ENCODE data around the gene TATDN3. TPM values are rescaled to one million over a fixed set of nuclear protein-coding genes. Genes with fewer than 3 reads are reported as not detected.

Gene TATDN3
- polyA plus RNA-seq, 1 donor from 2014 or later = 30.0 TPM

DNA sequence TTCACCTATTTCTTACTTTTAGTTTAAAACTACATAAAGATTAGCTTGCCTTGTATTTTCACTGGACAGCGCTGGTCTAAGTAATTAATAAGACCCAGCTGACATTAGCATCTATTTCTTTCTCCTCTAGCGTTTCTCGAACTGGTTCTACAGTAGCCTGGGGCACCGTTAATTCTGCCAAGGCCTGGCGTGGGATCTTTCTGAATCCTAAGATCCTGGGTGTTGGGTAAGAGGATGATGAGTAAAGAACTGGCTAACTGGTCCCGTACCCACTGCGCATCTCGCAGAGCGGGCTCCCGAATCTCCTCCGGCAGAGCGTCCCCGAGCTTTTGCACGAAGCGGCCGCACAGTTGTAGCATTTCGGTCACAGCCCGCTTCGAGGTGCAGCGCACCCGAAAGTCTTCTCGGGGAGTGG, 426 bp upstream of the TATDN3 start:
- Mint-ChIP-seq H3K9me3 (peaks cover 2 to 5% (median 4%) of the 10 kb centered on the region in 3 donors), H3K27ac (peak overlapping the region; percentile 91 to 98 (median 97)), H3K27me3 (no peaks in the 10 kb centered on the region), H3K4me1 (peaks cover 15 to 32% (median 22%) of the 10 kb centered on the region in 3 donors), H3K36me3 (peaks cover 2% of the 10 kb centered on the region), H3K4me3 (peak overlapping the region; percentile 94 to 99 (median 98))

DNA sequence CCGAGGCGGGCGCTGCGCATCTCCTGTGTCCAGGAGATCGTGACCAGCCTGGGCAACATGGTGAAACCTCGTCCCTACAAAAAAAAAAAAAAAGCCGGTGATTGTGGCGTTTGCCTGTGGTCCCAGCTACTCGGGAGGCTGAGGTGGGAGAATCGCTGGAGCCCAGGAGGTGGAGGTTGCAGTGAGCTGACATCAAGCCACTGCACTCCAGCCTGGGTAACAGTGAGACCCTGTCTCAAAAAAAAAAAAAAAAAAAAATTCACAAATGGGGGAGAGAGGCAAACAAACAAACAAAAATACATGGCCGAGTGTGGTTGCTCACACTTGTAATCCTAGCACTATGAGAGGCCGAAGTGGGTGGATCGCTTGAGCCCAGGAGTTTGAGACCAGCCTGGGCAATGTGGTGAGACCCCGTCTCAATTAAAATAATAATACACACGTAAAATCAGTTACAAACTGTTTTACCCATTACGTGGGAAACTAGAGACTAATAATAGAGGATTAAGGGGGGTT, 758 bp downstream of the TATDN3 start:
- H3K4me3 Mint-ChIP-seq = peak overlapping the region; percentile 94 to 99 (median 98)
- no peaks in the 10 kb centered on the region for H3K27me3 Mint-ChIP-seq
- peaks cover 15 to 35% (median 22%) of the 10 kb centered on the region in 3 donors for H3K4me1 Mint-ChIP-seq
- H3K9me3 Mint-ChIP-seq = peaks cover 2 to 5% (median 4%) of the 10 kb centered on the region in 3 donors
- peaks cover 6% of the 10 kb centered on the region for H3K36me3 Mint-ChIP-seq
- peak overlapping the region; percentile 91 to 98 (median 97) for H3K27ac Mint-ChIP-seq

DNA sequence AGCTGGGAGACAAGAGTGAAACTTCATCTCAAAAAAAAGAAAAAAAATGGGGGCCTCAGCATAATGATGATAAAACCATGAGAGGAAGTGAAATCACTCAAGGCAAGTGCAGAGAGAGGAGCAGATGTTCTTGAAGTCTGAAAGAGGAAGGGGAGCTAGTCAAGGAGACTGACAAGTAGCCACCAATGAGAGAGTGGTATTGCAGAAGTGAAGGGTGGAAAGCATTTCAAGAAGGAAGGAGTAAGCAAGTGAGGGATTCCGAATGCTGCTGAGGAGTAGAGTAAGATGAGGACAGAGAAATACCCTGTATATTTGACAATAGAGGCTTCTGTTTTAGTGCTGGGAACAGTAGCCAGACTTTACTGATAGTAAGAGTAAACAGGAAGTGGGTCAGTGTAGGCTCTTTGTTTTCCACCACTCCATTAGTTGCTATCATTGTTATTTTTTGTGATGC, 2.9 kb downstream of the TATDN3 start:
- no peaks in the 10 kb centered on the region for H3K27me3 Mint-ChIP-seq
- H3K9me3 Mint-ChIP-seq = peaks cover 2 to 5% (median 4%) of the 10 kb centered on the region in 3 donors
- H3K4me3 Mint-ChIP-seq = peak overlapping the region; percentile 15 to 96 (median 71)
- H3K27ac Mint-ChIP-seq = peak overlapping the region; percentile 1 to 88 (median 12)
- peaks cover 22 to 39% (median 22%) of the 10 kb centered on the region in 3 donors for H3K4me1 Mint-ChIP-seq
- peaks cover 6% of the 10 kb centered on the region for H3K36me3 Mint-ChIP-seq

DNA sequence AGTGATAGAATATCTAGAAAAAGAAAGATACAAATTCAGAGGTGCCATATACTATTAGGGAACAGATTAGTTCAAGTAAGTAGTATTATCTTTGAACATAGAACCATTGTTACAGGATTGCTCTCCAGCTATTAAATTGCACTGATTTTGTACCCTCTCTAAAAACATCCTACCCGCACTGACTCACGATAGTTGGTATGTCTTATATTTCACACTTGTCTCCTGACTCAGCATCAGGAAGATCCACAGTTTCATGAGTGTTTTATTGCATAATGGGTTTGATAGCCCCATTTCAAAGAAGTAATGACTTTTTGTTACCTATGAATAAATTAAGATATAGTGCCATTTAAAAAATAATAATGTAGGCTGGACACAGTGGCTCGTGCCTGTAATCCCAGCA, 6.0 kb downstream of the TATDN3 start:
- Mint-ChIP-seq H3K36me3 (peaks cover 10% of the 10 kb centered on the region), H3K27me3 (no peaks in the 10 kb centered on the region), H3K9me3 (peaks cover 2 to 5% (median 4%) of the 10 kb centered on the region in 3 donors), H3K27ac (no peak overlapping the region), H3K4me1 (peaks cover 19 to 32% (median 23%) of the 10 kb centered on the region in 3 donors), H3K4me3 (no peak overlapping the region)

DNA sequence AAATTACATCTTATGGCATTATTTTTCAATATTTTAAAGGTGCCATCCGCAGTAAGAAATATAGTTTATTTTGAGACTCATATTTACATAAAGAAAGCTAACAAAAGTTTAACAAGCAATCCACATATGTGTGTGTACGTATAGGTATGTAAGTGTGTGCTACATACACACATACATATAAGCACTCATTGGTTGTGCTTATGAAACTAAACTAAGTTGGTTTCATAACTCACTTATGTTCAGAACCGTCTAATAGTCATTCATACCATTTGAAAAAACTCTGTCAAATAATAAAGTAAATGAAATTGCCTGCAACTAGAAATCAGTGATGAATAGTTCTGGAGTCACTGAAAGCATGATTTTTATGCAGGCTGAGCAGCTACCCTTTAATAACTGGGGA, 14.1 kb downstream of the TATDN3 start:
- Mint-ChIP-seq H3K27ac (peak overlapping the region in 1 of 3 donors; percentile 73), H3K36me3 (peaks cover 6% of the 10 kb centered on the region)

DNA sequence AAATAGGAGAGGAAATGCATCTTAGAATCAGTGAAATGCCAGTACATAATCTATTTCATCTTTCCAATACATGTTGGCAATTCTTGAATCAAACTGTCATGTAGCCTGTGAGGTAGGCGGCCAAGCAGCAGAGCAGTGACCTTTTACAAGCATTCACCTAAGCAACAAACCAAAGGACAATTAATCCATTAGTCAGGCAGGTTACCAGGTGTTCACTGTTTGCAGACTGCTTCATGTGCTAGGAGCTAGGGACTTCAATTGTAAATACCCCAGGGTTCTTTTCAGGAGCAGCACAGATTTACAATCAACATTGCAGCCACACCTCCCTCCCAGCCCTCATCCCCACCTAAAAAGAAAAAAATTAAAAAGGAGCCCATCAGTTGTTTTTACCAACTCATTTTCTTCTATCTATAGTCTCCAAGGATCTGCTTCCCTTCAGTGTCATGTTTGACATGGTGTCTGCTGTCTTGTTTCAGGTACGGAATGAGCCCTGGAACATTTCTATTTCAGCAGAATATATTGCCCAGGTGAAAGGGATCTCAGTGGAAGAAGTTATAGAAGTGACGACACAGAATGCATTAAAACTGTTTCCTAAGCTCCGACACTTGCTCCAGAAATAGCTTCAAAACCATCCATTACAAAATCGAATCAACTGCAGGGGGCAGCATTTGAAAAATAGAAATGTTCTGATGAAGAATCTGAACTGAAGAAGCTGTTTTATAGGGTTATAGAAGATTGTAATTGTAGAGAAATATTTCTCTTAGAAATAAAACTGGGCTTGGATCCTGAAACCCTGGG, 23.0 kb downstream of the TATDN3 start:
- Mint-ChIP-seq H3K36me3 (no peaks in the 10 kb centered on the region), H3K27me3 (no peaks in the 10 kb centered on the region), H3K4me1 (peaks cover 3 to 6% (median 4%) of the 10 kb centered on the region in 3 donors), H3K4me3 (no peak overlapping the region), H3K9me3 (peaks cover 0 to 2% (median 0%) of the 10 kb centered on the region in 3 donors), H3K27ac (no peak overlapping the region)

More for the DNA sequence above, 14.1 kb downstream of the TATDN3 start:
- H3K4me1 Mint-ChIP-seq = peaks cover 0 to 6% (median 1%) of the 10 kb centered on the region in 3 donors
- no peaks in the 10 kb centered on the region for H3K27me3 Mint-ChIP-seq
- H3K9me3 Mint-ChIP-seq = no peaks in the 10 kb centered on the region
- no peak overlapping the region for H3K4me3 Mint-ChIP-seq

DNA sequence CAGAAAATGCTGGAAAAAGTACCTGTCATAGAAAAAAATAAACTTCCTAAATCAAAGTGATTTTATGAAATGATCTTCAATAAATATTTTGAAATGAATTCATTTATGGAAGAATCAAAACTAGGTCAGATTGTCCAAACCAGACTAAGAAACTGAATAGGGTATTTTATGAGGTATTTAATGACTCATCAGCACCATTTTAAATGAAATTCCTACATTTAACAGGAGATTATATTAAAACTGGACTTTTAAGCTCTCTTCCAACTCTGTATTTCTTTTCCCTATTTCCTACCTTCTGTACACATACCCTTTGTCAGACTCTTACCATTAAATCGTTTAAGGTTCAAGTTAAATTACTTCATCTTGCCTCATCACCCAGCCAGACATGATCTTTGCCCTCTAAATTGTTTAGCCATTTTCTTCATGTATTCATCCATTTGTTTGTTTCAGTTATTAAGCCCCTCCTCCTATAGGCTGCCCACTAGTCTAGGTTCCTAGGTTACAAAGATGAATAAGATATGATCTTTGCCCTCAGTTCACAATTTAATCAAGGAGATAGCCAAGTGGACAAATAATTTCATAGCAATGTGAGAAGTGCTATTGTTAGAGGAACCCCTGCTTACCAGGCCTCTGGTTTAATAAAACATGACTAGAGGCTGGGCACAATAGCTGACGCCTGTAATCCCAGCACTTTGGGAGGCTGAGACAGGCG, 25.0 kb downstream of the TATDN3 start:
- Mint-ChIP-seq H3K4me1 (peaks cover 8 to 12% (median 12%) of the 10 kb centered on the region in 3 donors), H3K9me3 (peaks cover 0 to 2% (median 0%) of the 10 kb centered on the region in 3 donors), H3K27me3 (no peaks in the 10 kb centered on the region), H3K36me3 (no peaks in the 10 kb centered on the region), H3K4me3 (no peak overlapping the region), H3K27ac (no peak overlapping the region)

DNA sequence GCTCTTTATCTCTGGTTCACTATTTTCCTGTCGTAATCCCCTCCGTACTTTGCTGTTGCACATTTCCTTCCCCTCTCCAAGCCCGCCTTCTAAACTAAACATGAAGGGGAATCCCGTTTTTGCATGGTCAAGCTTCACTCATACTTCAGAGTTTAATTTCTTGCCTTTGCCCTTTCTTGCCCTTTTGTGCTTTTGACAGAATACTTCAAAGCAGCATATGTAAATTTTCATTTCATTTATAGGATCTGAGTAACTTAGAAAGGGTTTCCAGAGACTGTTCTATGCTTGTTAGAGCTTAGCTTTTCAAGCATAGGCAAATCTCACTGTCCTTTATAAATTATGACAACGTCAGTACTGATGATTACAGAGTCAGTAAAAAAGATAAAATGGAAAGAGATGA, 28.0 kb downstream of the TATDN3 start:
- Mint-ChIP-seq H3K27me3 (no peaks in the 10 kb centered on the region), H3K36me3 (peaks cover 2% of the 10 kb centered on the region), H3K9me3 (peaks cover 0 to 2% (median 0%) of the 10 kb centered on the region in 3 donors), H3K4me3 (peak overlapping the region in 3 of 4 donors; percentile 2 to 9 (median 3)), H3K27ac (peak overlapping the region in 1 of 3 donors; percentile 77), H3K4me1 (peaks cover 8 to 12% (median 12%) of the 10 kb centered on the region in 3 donors)

DNA sequence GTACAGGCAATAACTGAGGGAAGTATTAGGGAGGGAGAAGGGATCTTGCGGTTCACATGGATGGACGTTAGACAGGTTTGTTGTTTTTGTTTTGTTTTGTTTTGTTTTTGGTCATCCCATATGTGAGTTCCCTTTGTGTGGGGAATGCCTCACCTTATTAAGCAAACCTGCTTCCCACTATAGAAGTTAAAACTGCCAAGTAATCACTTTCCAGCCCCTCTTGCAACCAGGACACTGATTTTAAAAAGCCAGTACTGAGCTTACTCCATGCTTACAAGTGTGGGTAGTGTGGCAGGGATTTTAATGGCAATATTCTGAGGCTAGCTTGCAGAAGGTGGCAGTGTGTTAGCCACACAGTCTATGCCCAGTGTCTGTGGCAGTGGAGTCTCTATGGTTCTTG, 29.3 kb downstream of the TATDN3 start:
- H3K4me1 Mint-ChIP-seq = peaks cover 8 to 12% (median 12%) of the 10 kb centered on the region in 3 donors
- H3K4me3 Mint-ChIP-seq = no peak overlapping the region
- H3K36me3 Mint-ChIP-seq = peaks cover 2% of the 10 kb centered on the region
- no peaks in the 10 kb centered on the region for H3K27me3 Mint-ChIP-seq
- H3K27ac Mint-ChIP-seq = no peak overlapping the region
- peaks cover 6% of the 10 kb centered on the region in 3 donors for H3K9me3 Mint-ChIP-seq

DNA sequence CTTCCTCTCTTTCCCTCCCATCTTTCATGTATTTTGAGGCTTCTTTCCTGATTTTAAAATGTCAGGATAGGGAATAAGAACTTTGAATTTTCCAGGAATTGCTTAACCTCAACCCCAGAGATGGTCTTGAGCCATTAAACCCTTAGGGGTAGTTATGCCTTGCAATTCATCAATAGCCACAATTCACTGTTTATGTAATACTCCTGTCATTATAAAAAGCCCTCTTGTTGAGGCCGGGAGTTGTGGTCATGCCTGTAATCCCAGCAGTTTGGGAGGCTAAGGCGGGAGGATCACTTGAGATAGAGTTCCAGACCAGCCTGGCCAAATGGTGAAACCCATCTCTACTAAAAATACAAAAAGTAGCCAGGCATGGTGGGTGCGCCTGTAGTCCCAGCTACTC, 31.3 kb downstream of the TATDN3 start:
- Mint-ChIP-seq H3K4me3 (no peak overlapping the region), H3K4me1 (peaks cover 8 to 12% (median 10%) of the 10 kb centered on the region in 3 donors), H3K36me3 (peaks cover 7% of the 10 kb centered on the region), H3K27me3 (no peaks in the 10 kb centered on the region), H3K9me3 (peaks cover 9 to 13% (median 13%) of the 10 kb centered on the region in 3 donors), H3K27ac (no peak overlapping the region)

DNA sequence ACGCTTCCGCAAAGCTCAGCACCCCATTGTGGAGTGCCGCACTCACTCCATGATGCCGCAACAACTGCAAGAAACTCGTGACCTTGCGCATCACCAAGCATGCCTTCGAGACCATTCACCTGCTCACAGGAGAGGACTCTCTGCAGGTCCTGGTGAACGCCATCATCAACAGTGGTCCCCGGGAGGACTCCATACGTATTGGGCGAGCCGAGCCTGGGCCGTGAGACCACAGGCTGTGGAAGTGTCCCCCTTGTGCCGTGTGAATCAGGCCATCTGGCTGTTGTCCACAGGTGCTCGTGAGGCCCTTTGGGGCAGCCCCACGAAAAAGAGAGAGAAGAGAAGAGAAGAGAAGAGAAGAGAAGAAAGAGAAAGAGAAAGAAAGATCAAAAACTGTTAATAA, 32.5 kb downstream of the TATDN3 start:
- Mint-ChIP-seq H3K4me1 (peaks cover 8 to 12% (median 8%) of the 10 kb centered on the region in 3 donors), H3K9me3 (peaks cover 9 to 16% (median 13%) of the 10 kb centered on the region in 3 donors), H3K36me3 (peaks cover 7% of the 10 kb centered on the region), H3K27me3 (no peaks in the 10 kb centered on the region), H3K27ac (peak overlapping the region in 1 of 3 donors; percentile 80), H3K4me3 (peak overlapping the region in 1 of 4 donors; percentile 63)

DNA sequence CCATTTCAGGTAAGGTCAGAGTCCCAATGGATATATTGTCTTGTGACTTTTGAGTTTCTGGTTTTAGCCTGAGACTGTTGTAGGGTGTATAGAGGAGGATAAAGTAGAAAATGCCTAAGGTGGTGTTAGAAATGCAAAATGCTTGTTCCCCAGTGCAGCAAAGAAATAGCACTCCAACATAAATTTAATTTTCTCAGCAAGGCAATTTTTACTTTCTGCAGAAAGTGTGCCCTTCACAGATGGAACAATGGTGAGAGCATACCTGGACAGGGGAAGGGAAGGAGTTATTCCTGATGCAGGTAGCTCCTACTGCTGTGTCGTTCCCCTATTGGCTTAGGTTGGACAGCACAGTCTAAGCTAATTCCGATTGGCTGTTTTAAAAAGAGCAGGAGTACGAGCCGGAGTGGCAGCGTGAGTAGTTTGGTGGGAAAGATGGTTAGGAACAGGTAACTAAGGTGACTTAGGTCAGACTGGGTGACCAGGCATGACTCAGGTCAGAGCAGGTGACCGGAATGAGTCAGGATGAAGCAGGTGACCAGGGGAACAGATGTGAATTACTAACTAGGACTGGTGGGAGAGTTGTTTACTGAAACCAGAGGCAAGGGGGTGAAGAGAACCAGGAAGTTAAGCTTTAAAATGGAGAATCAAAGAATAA, 34.2 kb downstream of the TATDN3 start:
- Mint-ChIP-seq H3K36me3 (peaks cover 7% of the 10 kb centered on the region), H3K9me3 (peaks cover 9 to 16% (median 13%) of the 10 kb centered on the region in 3 donors), H3K27me3 (no peaks in the 10 kb centered on the region), H3K4me3 (no peak overlapping the region), H3K27ac (peak overlapping the region in 1 of 3 donors; percentile 17), H3K4me1 (no peaks in the 10 kb centered on the region)

DNA sequence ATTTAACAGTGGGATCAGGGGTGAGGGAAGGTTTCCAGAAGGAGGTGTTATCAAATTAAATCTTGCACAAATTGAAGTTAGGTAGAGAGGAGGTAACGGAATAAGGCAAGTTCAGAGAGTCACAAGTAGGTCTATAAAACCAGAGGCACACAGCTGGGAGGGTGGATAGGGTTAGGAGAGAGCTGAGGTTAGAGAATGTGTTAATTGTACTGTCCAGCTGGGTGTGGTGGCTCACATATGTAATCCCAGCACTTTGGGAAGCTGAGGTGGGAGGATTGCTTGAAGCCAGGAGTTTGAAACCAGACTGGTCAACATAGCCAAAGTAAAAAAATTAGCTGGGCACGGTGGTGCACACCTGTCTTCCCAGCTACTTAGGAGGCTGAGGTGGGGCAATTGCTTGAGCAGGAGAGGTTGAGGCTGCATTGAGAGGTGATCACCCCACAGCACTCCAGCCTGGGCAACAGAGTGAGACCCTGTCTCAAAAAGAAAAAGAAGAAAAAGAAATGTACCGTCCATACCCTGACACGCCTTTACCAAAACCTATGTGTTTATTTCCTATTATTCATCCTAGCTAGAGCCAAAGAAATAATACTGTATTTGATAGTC, 35.6 kb downstream of the TATDN3 start:
- H3K9me3 Mint-ChIP-seq = peaks cover 9 to 16% (median 13%) of the 10 kb centered on the region in 3 donors
- H3K27ac Mint-ChIP-seq = no peak overlapping the region
- peaks cover 9% of the 10 kb centered on the region for H3K36me3 Mint-ChIP-seq
- H3K4me1 Mint-ChIP-seq = peaks cover 4 to 6% (median 6%) of the 10 kb centered on the region in 3 donors
- no peak overlapping the region for H3K4me3 Mint-ChIP-seq
- peaks cover 2% of the 10 kb centered on the region for H3K27me3 Mint-ChIP-seq

DNA sequence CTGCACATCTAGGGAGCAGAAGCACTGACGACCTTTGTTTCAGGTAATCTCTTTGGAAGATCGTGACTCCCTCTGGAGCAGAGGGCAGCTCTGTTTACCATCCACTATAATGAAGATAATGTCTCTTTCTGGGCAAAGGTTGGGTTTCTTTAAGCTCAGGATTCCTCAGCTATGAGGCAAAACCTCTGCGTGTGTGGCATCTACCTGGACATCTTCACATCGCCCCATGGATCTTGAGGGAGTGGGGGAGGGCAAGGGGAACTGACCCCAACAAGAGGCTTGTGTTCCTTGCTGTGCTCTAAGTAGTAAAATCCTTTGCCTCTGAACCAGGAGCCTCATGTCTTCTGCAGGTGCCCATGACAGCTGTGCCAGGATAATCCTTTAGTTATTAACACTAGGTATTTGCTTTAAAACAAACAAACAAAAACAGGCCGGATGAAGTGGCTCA, 36.2 kb downstream of the TATDN3 start:
- Mint-ChIP-seq H3K27me3 (peaks cover 2% of the 10 kb centered on the region), H3K9me3 (peaks cover 9 to 16% (median 13%) of the 10 kb centered on the region in 3 donors), H3K36me3 (peaks cover 9% of the 10 kb centered on the region), H3K4me1 (peaks cover 4 to 12% (median 6%) of the 10 kb centered on the region in 3 donors), H3K27ac (no peak overlapping the region), H3K4me3 (no peak overlapping the region)

All from IgD-negative memory B cell (primary cell).